Activated CD8-positive, alpha-beta T cell treated with anti-CD3 and anti-CD28 coated beads, Interleukin-2, amount 10 ng/mL, durations not matched to agents 7 days and 5 days (primary cell): Measurements from ENCODE around the gene IFNAR1. TPM values are rescaled to one million over a fixed set of nuclear protein-coding genes. Genes with fewer than 3 reads are reported as not detected.
"Not testable (repeated sequence)": the region's sequence is repeated elsewhere in the genome, so short reads cannot be mapped to it uniquely, and the experiment has no call there.

Source experiments
- ATAC-seq: fragments of 150-1000 bp; cut with Tn5 transposase; one replicate; pipeline ENCODE4 v1.10.0; 2021; ENCODE audit warnings: moderate library complexity
- CTCF ChIA-PET: fragments of 350-600 bp; sonication (Branson Sonifier 250); formaldehyde crosslinking; loops from one replicate; lab custom pipeline; 2021; ENCODE audit warnings: antibody characterized with exemption; lab: Charles Lee
- POLR2A ChIA-PET: fragments of 350-600 bp; sonication (Branson Sonifier 250); formaldehyde crosslinking; loops from one replicate; lab custom pipeline; 2021; ENCODE audit warnings: antibody characterized with exemption; lab: Charles Lee
- DNase-seq: peaks from one replicate; pipeline ENCODE4 v3.0.0-alpha.2; 2020
- H3K27ac Mint-ChIP-seq: one replicate; pipeline ENCODE4 v1.8.0; 2021; ENCODE audit warnings: mild to moderate bottlenecking, mixed read lengths
- H3K27me3 Mint-ChIP-seq: one replicate; pipeline ENCODE4 v1.8.0; 2021; ENCODE audit warnings: low read depth, mixed read lengths
- H3K36me3 Mint-ChIP-seq: one replicate; pipeline ENCODE4 v1.8.0; 2021; ENCODE audit warnings: low read depth, mixed read lengths
- H3K4me1 Mint-ChIP-seq: one replicate; pipeline ENCODE4 v1.8.0; 2021; ENCODE audit warnings: low read depth, mixed read lengths
- H3K4me3 Mint-ChIP-seq: one replicate; pipeline ENCODE4 v1.8.0; 2021; ENCODE audit warnings: mild to moderate bottlenecking, mixed read lengths
- H3K9me3 Mint-ChIP-seq: one replicate; pipeline ENCODE4 v1.8.0; 2022; ENCODE audit warnings: mixed read lengths; ENCODE audit not compliant: insufficient read depth
- total RNA-seq, 2 experiments: library from RNA; stranded (reverse); gene quantifications; one replicate each; pipeline ENCODE4 v1.2.3, GENCODE V29; 2021

Gene IFNAR1
- total RNA-seq, 2 experiments from 2014 or later = 32.5 to 35.4 TPM

- H3K27ac Mint-ChIP-seq = no peak overlapping the region
- no peak for ATAC-seq
- H3K9me3 Mint-ChIP-seq = no peaks in the 10 kb centered on the region
- H3K27me3 Mint-ChIP-seq = no peaks in the 10 kb centered on the region
- peaks cover 46% of the 10 kb centered on the region for H3K36me3 Mint-ChIP-seq
- no peak for DNase-seq
- ChIA-PET CTCF (interaction anchor here (7.7 kb wide), 1 partner anchor 10 kb away, joined by 75 read pairs; no protein-coding TSS in a partner anchor), POLR2A (no interaction called here)
- peaks cover 11% of the 10 kb centered on the region for H3K4me1 Mint-ChIP-seq
- H3K4me3 Mint-ChIP-seq = no peak overlapping the region
Measured at GRCh38 chr21:33350676-33351075, 25.9 kb downstream of the IFNAR1 start.

- H3K27ac Mint-ChIP-seq = peak overlapping the region; percentile 71
Measured at GRCh38 chr21:33355355-33355754, 30.6 kb downstream of the IFNAR1 start.

DNA sequence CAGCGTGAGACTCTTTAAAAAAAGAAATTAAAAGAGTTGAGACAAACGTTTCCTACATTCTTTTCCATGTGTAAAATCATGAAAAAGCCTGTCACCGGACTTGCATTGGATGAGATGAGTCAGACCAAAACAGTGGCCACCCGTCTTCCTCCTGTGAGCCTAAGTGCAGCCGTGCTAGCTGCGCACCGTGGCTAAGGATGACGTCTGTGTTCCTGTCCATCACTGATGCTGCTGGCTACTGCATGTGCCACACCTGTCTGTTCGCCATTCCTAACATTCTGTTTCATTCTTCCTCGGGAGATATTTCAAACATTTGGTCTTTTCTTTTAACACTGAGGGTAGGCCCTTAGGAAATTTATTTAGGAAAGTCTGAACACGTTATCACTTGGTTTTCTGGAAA lies 31.2 kb downstream of the IFNAR1 start:
- no peak for DNase-seq
- H3K36me3 Mint-ChIP-seq = peaks cover 32% of the 10 kb centered on the region
- no peak overlapping the region for H3K4me3 Mint-ChIP-seq
- ATAC-seq = no peak
- peaks cover 14% of the 10 kb centered on the region for H3K4me1 Mint-ChIP-seq
- H3K27me3 Mint-ChIP-seq = no peaks in the 10 kb centered on the region
- no peak overlapping the region for H3K27ac Mint-ChIP-seq
- POLR2A ChIA-PET = no interaction called here
- CTCF ChIA-PET = no interaction called here
- H3K9me3 Mint-ChIP-seq = no peaks in the 10 kb centered on the region

More at GRCh38 chr21:33355355-33355754, 30.6 kb downstream of the IFNAR1 start:
- no peaks in the 10 kb centered on the region for H3K27me3 Mint-ChIP-seq
- no peak for DNase-seq
- CTCF ChIA-PET = interaction anchor here (1.6 kb wide), 1 partner anchor 158 kb away, joined by 4 read pairs; no protein-coding TSS in a partner anchor
- POLR2A ChIA-PET = no interaction called here
- no peaks in the 10 kb centered on the region for H3K9me3 Mint-ChIP-seq
- peaks cover 36% of the 10 kb centered on the region for H3K36me3 Mint-ChIP-seq
- no peak overlapping the region for H3K4me3 Mint-ChIP-seq
- H3K4me1 Mint-ChIP-seq = peaks cover 13% of the 10 kb centered on the region
- peak; percentile 60 for ATAC-seq

GRCh38 chr21:33357177-33357576 lies 32.4 kb downstream of the IFNAR1 start:
- CTCF ChIA-PET = no interaction called here
- Mint-ChIP-seq H3K9me3 (no peaks in the 10 kb centered on the region), H3K27ac (no peak overlapping the region), H3K4me3 (no peak overlapping the region), H3K4me1 (peaks cover 24% of the 10 kb centered on the region), H3K27me3 (no peaks in the 10 kb centered on the region), H3K36me3 (peaks cover 29% of the 10 kb centered on the region)
- DNase-seq = no peak
- no peak for ATAC-seq
- POLR2A ChIA-PET = no interaction called here

GRCh38 chr21:33359446-33359845 lies 34.7 kb downstream of the IFNAR1 start:
- DNase-seq (no peak), ATAC-seq (no peak)
- ChIA-PET CTCF (interaction anchor here (1.0 to 5.0 kb wide), 5 partner anchors 10 to 163 kb away, joined by 3 to 75 read pairs (median 14); partner anchors contain the start of gene IL10RB), POLR2A (no interaction called here)
- H3K4me1 Mint-ChIP-seq = peaks cover 34% of the 10 kb centered on the region
- peaks cover 4% of the 10 kb centered on the region for H3K9me3 Mint-ChIP-seq
- no peak overlapping the region for H3K4me3 Mint-ChIP-seq
- no peak overlapping the region for H3K27ac Mint-ChIP-seq
- H3K36me3 Mint-ChIP-seq = peaks cover 29% of the 10 kb centered on the region
- no peaks in the 10 kb centered on the region for H3K27me3 Mint-ChIP-seq

DNA sequence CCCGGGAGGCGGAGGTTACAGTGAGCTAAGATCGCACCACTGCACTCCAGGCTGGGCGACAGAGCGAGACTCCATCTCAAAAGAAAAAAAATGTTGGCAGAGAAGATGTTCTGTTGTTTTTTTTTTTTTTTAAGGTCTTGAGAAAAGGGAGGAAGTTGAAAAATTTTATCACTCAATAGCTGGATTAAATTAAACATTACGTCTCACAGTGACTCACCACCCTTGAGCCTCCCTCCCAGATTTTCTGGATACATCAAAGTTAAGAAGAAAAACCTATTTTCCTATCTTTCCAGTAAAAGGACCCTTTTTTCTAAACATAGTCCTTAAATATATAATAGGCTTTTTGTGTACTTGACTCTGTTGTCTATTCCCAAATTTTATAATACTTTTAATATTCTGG lies 35.5 kb downstream of the IFNAR1 start:
- ChIA-PET POLR2A (no interaction called here), CTCF (interaction anchor here (0.7 to 5.0 kb wide), 27 partner anchors 9 to 245 kb away, joined by 3 to 75 read pairs (median 8); partner anchors contain the start of genes DNAJC28, IFNAR1 and IL10RB)
- no peak overlapping the region for H3K27ac Mint-ChIP-seq
- peaks cover 25% of the 10 kb centered on the region for H3K36me3 Mint-ChIP-seq
- no peak overlapping the region for H3K4me3 Mint-ChIP-seq
- peaks cover 4% of the 10 kb centered on the region for H3K9me3 Mint-ChIP-seq
- H3K27me3 Mint-ChIP-seq = no peaks in the 10 kb centered on the region
- ATAC-seq = no peak
- no peak for DNase-seq
- H3K4me1 Mint-ChIP-seq = peaks cover 29% of the 10 kb centered on the region

DNA sequence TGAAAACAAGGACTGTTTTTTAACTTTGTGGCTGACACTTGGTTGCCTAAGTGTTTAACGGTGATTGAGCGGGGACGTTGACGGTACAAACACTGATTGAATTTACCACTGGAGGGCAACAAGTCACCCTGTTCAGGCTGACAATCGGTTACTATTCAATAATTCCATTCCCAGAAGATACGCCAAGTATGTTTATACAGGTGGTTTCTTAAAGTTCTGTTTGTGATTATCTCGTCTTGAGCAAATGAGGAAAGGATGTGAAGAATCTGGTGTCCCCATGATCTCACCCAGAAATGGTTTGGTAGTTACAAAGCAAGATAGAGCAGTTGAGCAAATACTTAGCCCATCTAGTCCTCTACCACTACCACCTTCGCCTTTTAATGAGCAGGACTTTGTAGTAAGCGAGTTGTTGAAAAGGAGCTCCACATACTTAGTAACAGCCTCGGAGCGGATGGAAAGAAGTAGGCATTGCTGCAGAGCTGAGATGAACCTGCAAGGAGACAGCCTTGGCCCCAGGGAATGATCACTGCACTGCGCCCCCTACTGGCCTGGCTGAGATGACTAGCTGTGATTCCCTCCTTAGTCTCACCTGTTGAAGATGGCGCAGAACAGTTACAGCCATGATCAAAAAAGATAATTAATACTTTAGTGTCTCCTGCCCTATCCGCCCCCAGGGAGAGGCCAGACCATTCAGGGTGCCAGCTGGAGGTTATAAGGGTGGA lies 36.3 kb downstream of the IFNAR1 start:
- no peaks in the 10 kb centered on the region for H3K27me3 Mint-ChIP-seq
- H3K4me3 Mint-ChIP-seq = peak overlapping the region; percentile 75
- H3K36me3 Mint-ChIP-seq = peaks cover 20% of the 10 kb centered on the region
- peaks cover 6% of the 10 kb centered on the region for H3K9me3 Mint-ChIP-seq
- peaks cover 27% of the 10 kb centered on the region for H3K4me1 Mint-ChIP-seq
- DNase-seq (peak; percentile 89), ATAC-seq (peak; percentile 81)
- CTCF ChIA-PET = interaction anchor here (0.6 to 5.0 kb wide), 64 partner anchors 9 to 535 kb away, joined by 3 to 75 read pairs (median 5); partner anchors contain the start of genes DNAJC28, IFNAR1, IL10RB and TMEM50B
- POLR2A ChIA-PET = interaction anchor here (0.8 to 2.0 kb wide), 9 partner anchors 10 to 589 kb away, joined by 3 to 16 read pairs (median 4); partner anchors contain the start of genes IFNAR1 and PAXBP1
- peak overlapping the region; percentile 48 for H3K27ac Mint-ChIP-seq

DNA sequence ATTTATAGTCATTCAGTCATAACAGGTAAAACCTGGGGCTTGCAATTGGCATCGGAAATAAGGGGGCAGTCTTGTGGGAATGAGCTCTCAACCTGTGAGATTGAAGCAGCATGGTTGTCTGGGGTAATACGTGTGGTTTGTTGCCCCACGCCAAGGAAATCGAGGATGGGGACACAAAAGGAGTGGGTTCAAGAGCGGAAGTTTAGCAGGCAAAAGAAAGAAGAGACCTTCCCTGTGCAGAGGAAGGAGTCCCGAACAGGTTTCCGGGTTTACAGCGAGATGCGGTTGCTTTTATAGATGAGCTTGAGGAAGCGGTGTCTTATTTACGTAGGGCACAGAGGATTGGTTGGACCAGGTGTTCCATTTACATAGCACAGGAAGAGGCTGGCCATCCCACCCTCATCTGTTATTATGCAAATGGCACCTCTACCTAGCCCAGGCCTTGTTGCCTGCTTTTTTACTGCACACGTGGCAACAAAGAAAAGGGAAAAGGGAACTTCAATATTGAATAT lies 37.3 kb downstream of the IFNAR1 start:
- peaks cover 17% of the 10 kb centered on the region for H3K36me3 Mint-ChIP-seq

DNA sequence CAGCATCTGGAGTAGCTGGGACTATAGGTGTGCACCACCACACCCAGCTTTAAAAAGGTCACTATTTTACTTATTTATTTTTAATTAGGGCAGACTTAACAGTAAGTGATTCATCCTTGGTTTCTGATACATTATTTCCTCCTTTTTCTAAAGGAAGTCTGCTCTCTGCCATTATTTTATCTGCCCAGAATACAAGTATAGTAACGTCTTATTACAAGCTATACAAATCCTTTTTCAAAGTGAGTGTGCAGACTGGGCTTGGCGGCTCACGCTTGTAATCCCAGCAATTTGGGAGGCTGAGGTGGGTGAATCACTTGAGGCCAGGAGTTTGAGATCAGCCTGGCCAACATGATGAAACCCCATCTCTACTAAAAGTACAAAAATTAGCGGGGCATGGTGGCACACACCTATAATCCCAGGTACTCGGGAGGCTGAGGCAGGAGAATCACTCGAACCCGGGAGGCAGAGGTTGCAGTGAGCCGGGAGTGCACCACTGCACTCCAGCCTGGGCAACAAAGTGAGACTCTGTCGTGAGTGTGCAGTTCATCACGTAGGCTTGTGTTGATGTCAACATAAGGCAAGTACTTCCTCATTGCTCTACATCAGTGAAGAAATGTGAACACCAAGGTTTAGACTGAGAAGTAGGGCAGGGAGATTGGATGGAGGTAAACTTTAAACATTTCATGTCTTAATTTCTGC lies 39.3 kb downstream of the IFNAR1 start:
- H3K4me1 Mint-ChIP-seq = peaks cover 32% of the 10 kb centered on the region
- H3K9me3 Mint-ChIP-seq = peaks cover 26% of the 10 kb centered on the region
- H3K27me3 Mint-ChIP-seq, H3K4me3 Mint-ChIP-seq, DNase-seq, POLR2A ChIA-PET, ATAC-seq: not testable (repeated sequence)
- H3K36me3 Mint-ChIP-seq = peaks cover 25% of the 10 kb centered on the region
- peak overlapping the region; percentile 49 for H3K27ac Mint-ChIP-seq
- CTCF ChIA-PET = interaction anchor here (0.6 kb wide), 1 partner anchor 167 kb away, joined by 3 read pairs; no protein-coding TSS in a partner anchor

More for the DNA sequence above, 37.3 kb downstream of the IFNAR1 start:
- Mint-ChIP-seq H3K4me1 (peaks cover 28% of the 10 kb centered on the region), H3K4me3 (peak overlapping the region; percentile 75), H3K9me3 (peaks cover 16% of the 10 kb centered on the region), H3K27me3 (no peaks in the 10 kb centered on the region), H3K27ac (peak overlapping the region; percentile 89)
- ATAC-seq (peak; percentile 81), DNase-seq (peak; percentile 84)
- POLR2A ChIA-PET = interaction anchor here (0.6 to 2.0 kb wide), 17 partner anchors 9 to 590 kb away, joined by 3 to 16 read pairs (median 4); partner anchors contain the start of genes IFNAR1, IL10RB and PAXBP1
- CTCF ChIA-PET = interaction anchor here (1.0 to 5.0 kb wide), 43 partner anchors 12 to 422 kb away, joined by 3 to 75 read pairs (median 7); partner anchors contain the start of genes DNAJC28, IFNAR1 and TMEM50B

- POLR2A ChIA-PET = no interaction called here
- ATAC-seq = no peak
Measured at GRCh38 chr21:33364830-33365229, 40.1 kb downstream of the IFNAR1 start.

DNA sequence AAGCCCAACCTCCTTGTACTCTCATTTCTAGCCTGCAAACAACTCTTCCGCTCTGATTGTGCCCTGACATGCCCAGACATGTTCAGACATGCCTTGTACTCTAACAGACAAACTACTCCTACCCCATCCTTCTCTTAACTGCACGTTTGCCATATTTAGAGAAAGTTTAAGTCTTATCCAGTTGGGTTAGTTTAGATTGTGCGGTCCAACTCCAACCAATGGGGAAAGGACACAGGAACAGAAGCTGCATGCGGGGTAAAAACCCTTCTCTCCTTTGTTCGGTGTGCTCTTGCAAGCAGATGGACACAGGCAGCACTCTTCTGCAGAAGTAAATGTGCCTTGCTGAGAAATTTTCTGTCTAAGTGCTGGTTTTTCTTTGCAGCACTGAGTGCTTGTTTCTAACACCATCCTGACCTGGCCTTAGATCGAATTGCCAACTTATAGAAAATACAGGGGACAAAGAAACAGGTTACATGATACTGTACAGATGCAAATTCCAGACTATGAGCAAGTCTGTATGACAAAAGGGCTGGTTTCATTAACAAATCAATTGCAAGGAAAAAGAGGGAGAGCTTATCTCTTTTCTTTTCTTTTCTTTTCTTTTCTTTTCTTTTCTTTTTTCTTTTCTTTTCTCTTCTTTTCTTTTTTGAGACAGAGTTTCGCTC lies 42.7 kb downstream of the IFNAR1 start:
- CTCF ChIA-PET = interaction anchor here (0.8 to 1.9 kb wide), 3 partner anchors 8 to 78 kb away, joined by 3 to 5 read pairs (median 4); no protein-coding TSS in a partner anchor
- Mint-ChIP-seq H3K9me3 (peaks cover 26% of the 10 kb centered on the region), H3K4me1 (peaks cover 17% of the 10 kb centered on the region), H3K4me3 (no peak overlapping the region), H3K36me3 (peaks cover 27% of the 10 kb centered on the region), H3K27me3 (peaks cover 7% of the 10 kb centered on the region), H3K27ac (peak overlapping the region; percentile 32)
- DNase-seq (no peak), ATAC-seq (no peak)
- POLR2A ChIA-PET = no interaction called here

More at GRCh38 chr21:33364830-33365229, 40.1 kb downstream of the IFNAR1 start:
- H3K27ac Mint-ChIP-seq = no peak overlapping the region
- CTCF ChIA-PET = no interaction called here
- DNase-seq = no peak
- peaks cover 26% of the 10 kb centered on the region for H3K9me3 Mint-ChIP-seq
- H3K27me3 Mint-ChIP-seq = no peaks in the 10 kb centered on the region
- peaks cover 27% of the 10 kb centered on the region for H3K36me3 Mint-ChIP-seq
- H3K4me1 Mint-ChIP-seq = peaks cover 32% of the 10 kb centered on the region
- H3K4me3 Mint-ChIP-seq = no peak overlapping the region
